SU-DHL-6 (cell line): ENCODE data around the gene MPPED2.

ENCODE experiments used
- EZH2phosphoT487 ChIP-seq: fragments of 200-600 bp; sonication (generic), shearing (Covaris generic); conservative IDR thresholded peaks from 2 replicates; pipeline ENCODE4 v1.6.1; 2018; ENCODE audit warnings: mild to moderate bottlenecking, antibody characterized with exemption, low read length, moderate library complexity, mixed read lengths
- TF ChIP-seq, protein P1 (sequence below): fragments of 200-600 bp; sonication (generic); IDR thresholded peaks from one replicate; pipeline ENCODE4 v1.5.1; 2017; ENCODE audit warnings: antibody characterized with exemption, mild to moderate bottlenecking, low read length, moderate library complexity; ENCODE audit not compliant: insufficient read depth, poor library complexity, severe bottlenecking

DNA sequence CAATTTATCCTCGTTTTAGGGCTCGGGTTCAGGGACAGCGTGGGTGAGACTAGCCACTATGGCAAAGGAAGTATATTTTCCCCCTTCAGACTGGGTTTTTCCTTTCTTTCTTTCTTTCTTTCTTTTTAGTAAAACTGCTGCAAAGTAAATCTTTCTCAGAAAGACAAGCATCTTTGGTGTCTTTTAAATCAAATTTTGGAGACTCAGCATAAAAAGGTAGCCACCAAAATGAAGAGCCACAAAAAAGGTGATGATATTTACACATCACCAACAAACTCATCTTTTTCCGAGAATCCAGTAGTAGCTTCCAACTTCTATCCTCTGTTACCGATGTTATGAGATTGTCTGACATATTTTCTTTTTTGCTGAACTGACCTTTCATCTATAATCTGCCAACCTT, 88.6 kb downstream of the MPPED2 start:
- TF ChIP-seq, protein P1, sequence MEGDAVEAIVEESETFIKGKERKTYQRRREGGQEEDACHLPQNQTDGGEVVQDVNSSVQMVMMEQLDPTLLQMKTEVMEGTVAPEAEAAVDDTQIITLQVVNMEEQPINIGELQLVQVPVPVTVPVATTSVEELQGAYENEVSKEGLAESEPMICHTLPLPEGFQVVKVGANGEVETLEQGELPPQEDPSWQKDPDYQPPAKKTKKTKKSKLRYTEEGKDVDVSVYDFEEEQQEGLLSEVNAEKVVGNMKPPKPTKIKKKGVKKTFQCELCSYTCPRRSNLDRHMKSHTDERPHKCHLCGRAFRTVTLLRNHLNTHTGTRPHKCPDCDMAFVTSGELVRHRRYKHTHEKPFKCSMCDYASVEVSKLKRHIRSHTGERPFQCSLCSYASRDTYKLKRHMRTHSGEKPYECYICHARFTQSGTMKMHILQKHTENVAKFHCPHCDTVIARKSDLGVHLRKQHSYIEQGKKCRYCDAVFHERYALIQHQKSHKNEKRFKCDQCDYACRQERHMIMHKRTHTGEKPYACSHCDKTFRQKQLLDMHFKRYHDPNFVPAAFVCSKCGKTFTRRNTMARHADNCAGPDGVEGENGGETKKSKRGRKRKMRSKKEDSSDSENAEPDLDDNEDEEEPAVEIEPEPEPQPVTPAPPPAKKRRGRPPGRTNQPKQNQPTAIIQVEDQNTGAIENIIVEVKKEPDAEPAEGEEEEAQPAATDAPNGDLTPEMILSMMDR: no peak
- no peak for TF ChIP-seq EZH2phosphoT487
